ENCODE results near the gene ZSCAN29.
A peak's percentile ranks its signal among the peaks of the same experiment; 100 is the strongest.
"Not testable (repeated sequence)": the region's sequence is repeated elsewhere in the genome, so short reads cannot be mapped to it uniquely, and the experiment has no call there.

ZSCAN29 gene

GRCh38 chr15:43370975-43371974, at the start of gene ZSCAN29, which contains the start of gene TUBGCP4:
Gene ZSCAN29, minus strand, starts transcription at chr15:43371043. Its CDS starts 1,130 bp downstream, at chr15:43369913.
Gene TUBGCP4, plus strand, starts transcription at chr15:43371101. Its CDS starts 254 bp downstream, at chr15:43371355.
- peak; percentile 49 for DNase-seq (ENCODE audit: low read depth)

GRCh38 chr15:43420435-43420834, 49.6 kb upstream of the ZSCAN29 start:
- no peak for DNase-seq (ENCODE audit: low read depth)

- no peak for DNase-seq (ENCODE audit: low read depth)
These were observed 43.4 kb upstream of the ZSCAN29 start for GRCh38 chr15:43414196-43414595.

- DNase-seq (ENCODE audit: low read depth): peak; percentile 16
These were observed 41.3 kb upstream of the ZSCAN29 start for GRCh38 chr15:43412096-43412495.

GRCh38 chr15:43410572-43411214, 39.9 kb upstream of the ZSCAN29 start:
- DNase-seq (ENCODE audit: low read depth): peak; percentile 68

GRCh38 chr15:43408789-43409188, 37.9 kb upstream of the ZSCAN29 start:
- DNase-seq (ENCODE audit: low read depth): no peak

GRCh38 chr15:43406808-43407207, 36.0 kb upstream of the ZSCAN29 start:
- no peak for DNase-seq (ENCODE audit: low read depth)

GRCh38 chr15:43406189-43406588, 35.3 kb upstream of the ZSCAN29 start:
- peak; percentile 8 for DNase-seq (ENCODE audit: low read depth)

- DNase-seq (ENCODE audit: low read depth): no peak
These were observed 33.3 kb upstream of the ZSCAN29 start for GRCh38 chr15:43404130-43404529.

GRCh38 chr15:43403616-43404015, 32.8 kb upstream of the ZSCAN29 start:
- DNase-seq (ENCODE audit: low read depth): no peak

- no peak for DNase-seq (ENCODE audit: low read depth)
These were observed 31.4 kb upstream of the ZSCAN29 start for GRCh38 chr15:43402255-43402654.

- not testable (repeated sequence) for DNase-seq (ENCODE audit: low read depth)
These were observed 22.7 kb upstream of the ZSCAN29 start for GRCh38 chr15:43393592-43393991.

GRCh38 chr15:43390723-43391122, 19.9 kb upstream of the ZSCAN29 start:
- peak; percentile 54 for DNase-seq (ENCODE audit: low read depth)

- peak; percentile 15 for DNase-seq (ENCODE audit: low read depth)
These were observed 12.2 kb upstream of the ZSCAN29 start for GRCh38 chr15:43383070-43383469.

GRCh38 chr15:43382310-43382709, 11.5 kb upstream of the ZSCAN29 start:
- DNase-seq (ENCODE audit: low read depth): no peak

GRCh38 chr15:43378601-43379000, 7.8 kb upstream of the ZSCAN29 start:
- no peak for DNase-seq (ENCODE audit: low read depth)

- peak; percentile 31 for DNase-seq (ENCODE audit: low read depth)
These were observed 5.3 kb upstream of the ZSCAN29 start for GRCh38 chr15:43376017-43376705.

GRCh38 chr15:43370310-43370974, 401 bp downstream of the ZSCAN29 start:
- peak; percentile 33 for DNase-seq (ENCODE audit: low read depth)

- DNase-seq (ENCODE audit: low read depth): peak; percentile 19
These were observed 9.4 kb downstream of the ZSCAN29 start for GRCh38 chr15:43361313-43361903.

- no peak for DNase-seq (ENCODE audit: low read depth)
These were observed 10.0 kb downstream of the ZSCAN29 start for GRCh38 chr15:43360821-43361220.

GRCh38 chr15:43352693-43353382, 18.0 kb downstream of the ZSCAN29 start:
- no peak for DNase-seq (ENCODE audit: low read depth)
